ENCODE results near the gene SERPINE2.

Gene SERPINE2

DNA sequence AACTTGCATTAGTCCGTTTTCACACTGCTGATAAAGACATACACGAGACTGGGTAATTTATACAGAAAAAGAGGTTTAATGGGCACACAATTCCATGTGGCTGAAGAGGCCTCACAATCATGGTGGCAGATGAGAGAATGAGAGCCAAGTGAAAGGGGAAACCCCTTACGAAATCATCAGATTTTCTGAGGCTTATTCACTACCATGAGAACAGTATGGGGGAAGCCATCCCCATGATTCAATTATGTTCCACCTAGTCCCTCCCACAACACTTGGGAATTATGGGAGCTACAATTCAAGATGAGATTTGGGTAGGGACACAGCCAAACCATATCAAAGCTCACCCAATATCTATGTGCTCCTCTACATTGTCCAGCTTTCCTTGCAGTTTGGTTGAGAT, 16.0 kb upstream of the SERPINE2 start:
- FAIRE-seq (no peak), DNase-seq (ENCODE audit: insufficient read length, low spot score) (no peak)

DNA sequence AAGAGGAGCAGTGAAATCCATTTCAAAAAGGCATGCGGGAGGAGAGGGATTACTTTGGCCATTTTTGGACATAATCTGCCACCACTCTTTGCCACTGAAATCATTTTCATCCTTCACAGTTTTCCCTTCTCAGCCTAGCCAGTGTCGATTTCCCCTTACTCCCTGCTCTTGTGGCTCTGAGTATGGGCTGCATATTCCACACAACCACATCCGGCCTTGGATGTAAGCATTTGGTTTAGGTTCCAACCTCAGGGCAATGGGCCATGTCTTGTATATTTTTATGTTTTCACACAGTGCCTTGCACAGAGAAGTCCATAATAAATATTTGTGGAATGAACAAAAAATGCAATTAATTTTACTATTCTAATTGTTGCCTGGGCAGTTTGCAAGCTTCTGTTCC, 7.7 kb upstream of the SERPINE2 start:
- no peak for DNase-seq (ENCODE audit: insufficient read length, low spot score)
- FAIRE-seq = no peak

DNA sequence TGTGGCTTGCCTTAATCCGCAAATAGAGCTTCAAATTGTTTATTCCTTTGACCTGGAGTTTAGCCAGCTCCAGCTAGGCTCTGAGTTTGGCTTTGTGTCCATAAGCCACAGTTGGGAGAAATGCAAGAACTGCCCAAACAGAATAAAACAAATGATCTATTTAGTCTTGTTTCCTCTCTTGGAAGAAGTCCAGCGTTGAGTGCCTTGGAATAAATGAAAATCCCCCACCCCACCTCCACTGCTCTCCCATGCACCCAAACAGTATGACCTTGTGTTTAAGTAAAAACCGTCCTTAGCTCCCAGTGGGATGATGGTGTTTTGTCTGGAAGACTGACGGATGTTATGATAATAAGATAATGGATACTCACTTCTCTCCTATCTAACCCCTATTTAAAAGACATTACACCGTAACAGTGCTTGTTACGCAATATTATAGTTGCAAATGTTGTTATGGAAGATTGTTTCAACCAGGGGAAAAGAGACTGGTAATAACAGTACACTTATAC, 3.2 kb upstream of the SERPINE2 start:
- no peak for DNase-seq (ENCODE audit: insufficient read length, low spot score)
- no peak for FAIRE-seq

DNA sequence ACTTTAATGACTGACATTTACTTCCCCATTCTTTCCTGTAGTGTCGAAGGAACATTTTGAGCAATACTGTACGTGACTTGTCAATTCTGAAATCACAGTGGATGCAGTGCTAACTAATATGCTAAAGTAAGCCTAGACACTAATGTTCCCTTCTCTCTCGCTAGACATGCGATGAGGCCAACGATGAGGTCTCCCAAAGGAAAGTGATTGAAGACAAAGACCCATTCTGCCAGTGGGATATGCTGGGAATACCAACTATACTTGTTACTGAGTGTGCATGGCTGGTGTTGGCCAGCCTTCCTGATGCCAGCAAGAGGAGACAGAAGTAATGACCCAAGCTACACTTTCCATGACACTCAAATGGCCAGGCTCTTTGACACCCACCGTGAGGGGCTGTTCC, 2.5 kb upstream of the SERPINE2 start:
- FAIRE-seq (no peak), DNase-seq (ENCODE audit: insufficient read length, low spot score) (no peak)

DNA sequence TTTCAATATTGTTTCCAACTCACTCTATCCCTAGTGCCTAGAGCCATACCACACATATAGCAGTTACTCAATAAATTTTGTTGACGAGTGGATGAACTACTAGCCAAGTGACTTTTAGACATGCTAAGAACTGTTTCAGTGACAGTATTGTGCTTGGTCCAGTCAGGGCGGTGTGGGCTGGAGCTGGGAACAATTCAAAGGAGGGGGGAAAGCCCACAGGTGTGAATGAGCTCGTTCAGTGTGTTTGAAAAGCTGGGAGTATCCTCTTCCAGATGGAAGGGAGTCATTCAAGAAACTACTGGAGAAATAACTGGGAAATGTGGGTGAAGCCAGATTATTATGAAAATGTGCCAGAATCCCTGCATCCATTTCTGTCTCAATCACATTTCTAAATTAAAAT, 1.7 kb upstream of the SERPINE2 start:
- FAIRE-seq = no peak

DNA sequence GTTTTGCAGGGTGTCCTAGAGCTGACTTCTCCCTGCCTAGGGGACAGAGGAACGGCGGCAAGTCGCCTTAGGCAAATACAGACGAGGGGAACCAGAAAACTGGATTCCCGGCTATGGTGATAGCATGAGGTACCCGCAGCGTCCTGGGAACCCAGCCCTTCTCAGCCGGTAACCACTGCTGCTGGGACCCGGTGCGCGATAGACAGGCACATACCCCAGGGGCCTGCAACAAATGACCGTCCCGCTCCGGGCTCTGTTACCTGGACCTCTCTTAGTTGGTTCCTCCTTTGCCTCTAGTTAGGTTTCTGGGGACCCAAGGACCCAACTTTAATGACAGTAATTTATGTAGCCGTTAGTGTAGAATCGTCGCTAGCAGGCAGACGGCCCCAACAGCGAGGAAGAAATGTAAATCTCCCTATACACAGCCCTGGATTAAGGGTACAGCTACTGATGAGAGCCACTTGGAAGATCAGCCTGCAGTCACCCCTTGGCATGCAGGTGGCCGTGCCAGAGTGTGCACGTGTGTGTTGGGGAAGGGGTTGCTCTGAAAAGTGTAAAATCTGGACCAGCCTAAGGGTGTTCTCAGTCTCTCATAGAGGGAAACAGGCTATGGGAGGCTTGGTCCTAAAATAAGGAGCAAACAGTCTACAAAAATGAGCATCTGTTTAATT, 819 bp upstream of the SERPINE2 start:
- DNase-seq (ENCODE audit: insufficient read length, low spot score) (peak; percentile 12), FAIRE-seq (no peak)

More for the DNA sequence above, 1.7 kb upstream of the SERPINE2 start:
- DNase-seq (ENCODE audit: insufficient read length, low spot score) = no peak

DNA sequence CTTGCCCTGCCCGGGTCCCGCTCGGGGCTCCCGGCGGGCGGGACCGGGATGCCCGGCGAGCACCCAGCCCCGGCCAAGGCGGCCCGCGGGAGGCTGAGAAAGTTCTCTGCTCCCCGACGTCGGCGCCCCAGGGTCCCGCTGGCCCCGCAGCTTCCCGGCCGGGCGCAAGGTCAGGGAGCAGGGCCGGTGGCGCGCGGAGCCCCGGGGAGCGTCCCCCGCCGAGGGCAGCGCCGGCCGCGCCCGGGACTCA, 331 bp downstream of the SERPINE2 start:
- FAIRE-seq (no peak), DNase-seq (ENCODE audit: insufficient read length, low spot score) (peak; percentile 12)

DNA sequence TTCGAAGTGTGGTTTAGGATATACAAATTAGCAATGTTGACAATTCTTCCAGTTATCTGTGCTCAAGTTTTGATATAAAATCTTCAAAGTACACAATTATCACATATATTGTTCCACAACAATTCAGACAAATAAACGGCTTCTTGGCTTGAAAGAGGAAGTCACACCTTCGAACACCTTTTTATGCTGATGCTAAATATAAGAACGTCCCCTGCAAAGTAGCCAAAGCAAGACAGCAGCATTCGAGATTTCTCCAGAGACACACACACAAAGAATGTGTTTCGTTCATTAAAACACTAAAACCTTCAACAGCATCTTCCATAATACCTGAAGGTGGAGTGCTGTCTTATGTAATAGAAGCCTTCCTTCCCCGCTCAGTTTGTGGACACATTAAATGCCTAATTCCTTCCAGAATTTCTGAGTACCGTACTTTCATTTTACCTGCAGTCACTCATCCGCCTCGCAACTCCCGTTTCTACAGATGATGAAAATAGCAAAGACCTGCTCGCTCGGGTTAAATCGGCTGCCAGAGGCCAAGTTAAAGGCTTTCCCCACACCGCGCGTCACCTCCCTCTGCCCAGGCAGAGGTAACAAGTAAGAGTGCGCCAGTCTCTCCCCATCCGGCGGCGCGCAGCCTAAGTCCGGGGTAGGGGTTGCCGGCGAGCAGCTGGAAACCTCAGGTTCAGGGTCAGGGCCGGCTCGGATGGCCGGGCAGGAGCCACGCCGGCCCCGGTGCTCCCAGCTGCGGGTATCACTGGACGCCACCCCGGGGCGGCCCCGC, 847 bp downstream of the SERPINE2 start:
- FAIRE-seq = peak; percentile 73
- DNase-seq (ENCODE audit: insufficient read length, low spot score) = peak; percentile 40

DNA sequence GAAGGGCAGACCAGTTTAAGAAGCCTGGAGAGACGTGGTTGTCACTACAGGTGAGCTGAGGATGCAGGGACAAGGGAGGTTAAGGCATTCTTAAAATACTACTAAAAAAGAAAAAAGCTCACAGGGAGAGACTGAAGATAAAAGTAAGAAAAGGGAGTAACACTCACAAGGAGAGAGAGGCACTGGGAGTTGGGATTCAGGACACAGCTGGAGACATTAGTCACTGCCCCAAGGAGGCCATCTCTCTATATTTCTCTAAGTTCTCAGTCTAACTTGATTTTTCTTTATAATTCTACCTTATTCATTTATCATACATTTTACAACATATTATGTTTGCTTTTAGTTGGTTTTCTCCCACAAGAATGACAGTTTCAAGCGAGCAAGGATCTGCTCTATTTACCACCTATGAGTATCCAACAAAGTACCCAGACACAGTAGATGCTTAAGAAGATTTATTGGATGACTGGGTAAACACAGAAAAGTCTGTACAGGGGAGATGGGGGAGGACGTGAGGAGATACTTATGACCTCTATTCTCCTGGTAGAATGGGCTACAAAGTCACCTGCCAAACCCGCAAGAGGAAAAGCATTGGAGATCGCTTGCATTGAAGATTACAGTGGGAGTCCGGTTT, 2.2 kb downstream of the SERPINE2 start:
- FAIRE-seq (no peak), DNase-seq (ENCODE audit: insufficient read length, low spot score) (no peak)

DNA sequence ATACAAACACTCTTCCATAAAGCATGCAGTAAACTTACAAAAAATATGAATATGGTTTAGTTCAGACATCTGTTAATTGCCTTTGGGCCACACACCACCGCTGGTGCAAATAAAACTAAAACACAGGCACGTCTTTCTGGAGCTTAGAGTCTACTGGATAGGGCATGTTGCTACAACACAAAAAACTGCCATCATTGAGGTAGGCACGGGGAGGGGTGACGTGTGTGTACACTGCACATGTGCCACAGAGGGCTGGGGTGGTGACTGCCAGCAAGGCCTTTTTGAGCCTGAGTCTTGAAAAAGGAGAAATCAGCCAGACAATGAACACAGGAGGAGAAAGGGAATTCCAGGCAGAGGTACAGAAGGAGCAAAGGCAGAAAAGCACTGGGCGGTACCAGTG, 5.1 kb downstream of the SERPINE2 start:
- FAIRE-seq (no peak), DNase-seq (ENCODE audit: insufficient read length, low spot score) (no peak)

DNA sequence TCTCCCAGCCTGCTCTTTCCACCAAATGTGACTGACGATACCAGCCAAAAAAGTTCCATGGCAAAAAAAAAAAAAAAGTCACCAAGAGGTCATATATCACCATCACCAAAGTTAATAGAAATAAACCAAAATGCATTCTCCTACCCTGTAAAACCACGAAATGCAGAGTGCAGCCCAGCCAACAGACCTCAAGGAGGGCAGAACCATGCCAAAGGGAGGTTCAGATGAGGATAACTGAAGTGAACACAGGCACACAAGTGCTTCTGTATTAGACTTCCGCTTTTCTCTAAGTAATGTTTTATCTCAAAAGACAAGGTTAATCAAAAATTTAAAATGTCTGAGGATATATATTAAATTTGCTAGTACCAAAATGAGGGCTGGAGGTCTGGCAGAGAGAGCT, 5.5 kb downstream of the SERPINE2 start:
- FAIRE-seq (no peak), DNase-seq (ENCODE audit: insufficient read length, low spot score) (no peak)

DNA sequence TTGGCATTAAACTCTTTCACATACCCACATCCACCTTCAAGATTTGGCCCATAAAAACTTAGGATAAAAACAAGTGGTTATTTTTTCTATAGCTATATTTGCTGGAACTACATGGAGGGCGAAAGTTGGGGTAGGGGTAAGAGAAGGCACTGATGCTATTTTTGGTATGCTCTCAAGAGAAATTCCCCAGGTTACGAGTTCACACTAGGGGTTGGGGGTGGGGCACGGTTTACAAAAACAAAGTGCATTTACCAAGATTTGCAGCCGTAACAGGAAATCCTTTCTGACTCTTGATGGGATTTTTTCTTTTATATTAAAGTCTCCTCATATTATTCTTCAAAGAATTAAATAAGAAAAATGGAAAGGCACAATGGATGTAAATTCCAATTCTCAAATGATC, 6.8 kb downstream of the SERPINE2 start:
- no peak for FAIRE-seq
- DNase-seq (ENCODE audit: insufficient read length, low spot score) = no peak

DNA sequence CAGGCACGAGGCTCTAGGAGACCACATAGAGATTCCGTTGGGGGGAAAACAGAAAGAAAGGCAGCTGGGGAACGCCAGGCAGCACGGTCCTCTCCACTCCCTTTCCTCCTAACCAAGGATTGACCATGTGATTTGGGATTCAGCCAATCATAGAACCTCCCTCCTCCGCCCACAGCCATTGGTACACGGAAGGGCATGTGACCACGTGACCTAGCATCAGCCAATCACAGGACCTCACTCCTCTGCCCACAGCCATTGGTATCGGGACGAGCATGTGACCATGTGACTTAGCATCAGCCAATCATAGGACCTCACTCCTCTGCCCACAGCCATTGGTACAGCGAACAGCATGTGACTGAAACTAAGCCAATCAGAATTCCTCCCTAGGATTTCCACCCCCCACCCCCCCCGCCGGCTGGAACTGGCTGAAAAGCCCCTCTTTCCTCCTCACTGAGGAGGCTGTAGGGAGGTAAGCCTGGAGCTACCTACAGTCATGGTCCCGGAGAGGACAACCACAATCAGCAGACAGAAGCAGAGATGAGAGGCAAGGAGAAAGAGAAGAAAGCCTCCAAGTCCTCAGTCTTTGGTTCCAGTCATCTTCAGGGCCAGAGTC, 7.6 kb downstream of the SERPINE2 start:
- FAIRE-seq (no peak), DNase-seq (ENCODE audit: insufficient read length, low spot score) (no peak)

DNA sequence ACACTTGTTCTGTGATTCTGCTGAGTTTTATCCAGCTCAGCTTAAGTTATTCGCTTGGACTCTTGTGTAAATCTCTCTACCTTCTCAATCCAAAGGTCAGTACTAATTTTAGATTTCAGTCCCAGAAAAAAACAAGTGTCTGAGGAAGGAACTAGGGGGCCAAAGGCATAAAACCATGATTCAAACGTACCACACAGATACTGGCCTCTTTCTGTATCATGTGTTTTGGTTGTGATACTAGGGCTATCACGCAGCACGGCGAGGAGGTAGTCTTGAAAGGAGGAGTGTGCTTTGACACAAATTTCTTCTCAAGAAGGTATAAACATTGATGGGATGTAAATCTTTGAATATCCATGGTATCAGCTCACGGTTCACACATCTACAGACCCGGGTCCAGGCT, 8.3 kb downstream of the SERPINE2 start:
- FAIRE-seq = no peak

DNA sequence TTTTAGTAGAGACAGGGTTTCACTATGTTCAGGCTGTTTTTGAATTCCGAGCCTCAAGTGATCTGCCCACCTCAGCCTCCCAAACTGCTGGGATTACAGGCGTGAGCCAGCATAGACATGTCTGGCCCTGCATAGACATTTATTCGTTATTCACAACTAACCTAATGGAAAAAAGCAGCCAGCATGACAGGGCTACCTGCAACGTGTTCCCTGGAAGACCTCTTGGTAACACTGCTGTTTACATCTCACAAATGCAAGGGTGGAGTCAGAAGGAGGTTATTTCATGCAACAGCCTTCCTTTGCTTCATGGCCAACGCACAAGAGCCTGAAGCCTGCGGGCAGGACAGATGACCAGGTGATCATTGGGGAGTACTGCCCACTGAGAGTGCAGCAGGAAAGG, 9.2 kb downstream of the SERPINE2 start:
- FAIRE-seq = no peak
- DNase-seq (ENCODE audit: insufficient read length, low spot score) = no peak

More for the DNA sequence above, 8.3 kb downstream of the SERPINE2 start:
- DNase-seq (ENCODE audit: insufficient read length, low spot score) = no peak

DNA sequence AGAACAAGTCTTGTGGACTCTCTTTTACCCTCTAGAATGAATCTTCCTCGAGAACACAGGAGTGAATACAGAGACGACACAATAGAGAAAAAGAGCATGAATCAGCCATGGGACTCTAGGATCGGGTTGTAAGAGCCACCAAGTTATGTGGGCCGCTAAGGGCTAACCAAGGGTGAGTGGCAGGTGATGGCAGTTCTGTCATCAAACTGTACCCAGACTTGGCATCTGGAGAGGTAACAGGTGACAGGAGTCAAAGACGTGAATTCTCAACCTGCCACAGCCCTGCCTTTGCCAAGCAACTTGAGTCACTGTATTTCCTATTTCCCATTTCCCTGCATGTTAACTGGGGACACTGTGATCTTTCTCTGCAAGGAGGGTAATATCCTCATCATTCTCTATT, 11.2 kb downstream of the SERPINE2 start:
- FAIRE-seq = no peak
- no peak for DNase-seq (ENCODE audit: insufficient read length, low spot score)

DNA sequence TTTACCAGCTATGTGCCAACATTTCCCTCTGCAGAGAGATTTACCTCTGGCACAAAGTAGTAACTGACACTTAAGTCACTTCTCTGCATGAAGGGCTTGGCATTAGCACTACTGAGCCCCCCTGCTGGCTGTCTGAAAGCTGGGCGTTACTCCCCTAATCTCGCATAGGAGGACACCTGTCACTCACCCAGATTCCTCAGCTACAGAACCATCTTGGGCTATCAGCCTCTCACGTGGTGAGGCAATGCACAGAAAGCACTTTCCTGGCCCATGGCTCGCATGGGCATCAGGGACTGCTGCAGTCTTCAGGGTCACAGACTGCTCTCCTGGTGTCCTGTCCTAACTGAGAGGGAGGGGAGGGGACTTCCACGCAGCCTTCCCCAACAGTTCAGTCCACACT, 12.0 kb downstream of the SERPINE2 start:
- no peak for DNase-seq (ENCODE audit: insufficient read length, low spot score)
- FAIRE-seq = no peak

DNA sequence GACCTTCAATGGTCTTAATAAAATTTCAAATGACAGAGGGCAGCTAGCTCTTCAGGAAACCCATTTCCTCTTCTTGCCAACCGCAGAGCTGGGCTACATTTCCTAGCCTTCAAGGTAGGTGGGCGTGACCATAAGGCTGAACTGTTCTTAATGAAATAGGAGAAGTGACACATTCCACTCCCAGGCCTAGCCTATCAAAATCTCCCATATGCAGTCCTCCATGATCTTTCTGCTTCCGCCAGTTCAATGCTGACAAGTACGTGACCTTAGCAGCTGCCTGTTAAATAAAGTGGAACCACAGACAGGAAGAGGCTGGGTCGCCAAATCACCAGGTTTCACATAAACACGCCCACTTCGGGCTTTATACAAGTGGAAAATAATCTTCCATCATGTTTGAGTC, 13.2 kb downstream of the SERPINE2 start:
- FAIRE-seq = peak; percentile 93

DNA sequence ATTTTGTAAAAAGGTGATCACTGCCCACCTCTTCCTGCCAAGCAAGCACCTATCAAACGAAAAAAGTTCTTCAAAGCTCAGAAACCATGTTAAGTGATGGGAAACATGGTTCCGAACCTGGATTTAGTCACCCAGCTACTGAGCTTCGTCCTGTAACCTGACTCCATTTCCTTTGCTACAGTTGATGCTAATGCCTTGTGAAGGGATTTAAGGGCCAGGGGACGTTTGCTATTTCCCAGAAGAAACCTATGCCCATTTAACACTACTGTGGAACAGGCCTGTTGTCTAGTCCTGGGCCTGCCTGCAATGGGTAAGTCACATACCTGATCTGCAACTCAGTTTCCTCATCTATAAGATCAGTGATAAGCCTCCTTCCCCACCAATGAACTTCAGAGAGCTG, 14.8 kb downstream of the SERPINE2 start:
- FAIRE-seq = no peak

More for the DNA sequence above, 13.2 kb downstream of the SERPINE2 start:
- peak; percentile 34 for DNase-seq (ENCODE audit: insufficient read length, low spot score)

DNA sequence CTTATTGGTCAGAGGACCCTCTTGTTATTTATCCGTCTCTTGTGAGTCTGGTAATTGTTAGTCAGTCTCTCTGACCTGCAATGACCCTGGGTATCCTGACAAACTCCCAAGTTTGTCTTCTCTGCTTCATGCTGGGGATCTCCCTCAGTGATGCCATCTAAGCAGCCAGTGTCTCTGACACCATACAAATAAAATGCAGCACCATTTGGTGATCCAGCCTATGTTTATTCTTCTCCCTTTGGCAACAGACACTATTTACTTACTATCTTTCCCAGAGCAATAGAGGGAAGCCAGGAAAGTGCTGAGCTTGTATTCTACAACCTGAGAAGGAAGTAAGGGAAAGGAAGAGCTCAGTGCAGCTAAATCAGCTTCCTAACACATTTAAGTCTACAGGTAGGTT, 15.9 kb downstream of the SERPINE2 start:
- DNase-seq (ENCODE audit: insufficient read length, low spot score) (no peak), FAIRE-seq (no peak)

More for the DNA sequence above, 14.8 kb downstream of the SERPINE2 start:
- no peak for DNase-seq (ENCODE audit: insufficient read length, low spot score)

DNA sequence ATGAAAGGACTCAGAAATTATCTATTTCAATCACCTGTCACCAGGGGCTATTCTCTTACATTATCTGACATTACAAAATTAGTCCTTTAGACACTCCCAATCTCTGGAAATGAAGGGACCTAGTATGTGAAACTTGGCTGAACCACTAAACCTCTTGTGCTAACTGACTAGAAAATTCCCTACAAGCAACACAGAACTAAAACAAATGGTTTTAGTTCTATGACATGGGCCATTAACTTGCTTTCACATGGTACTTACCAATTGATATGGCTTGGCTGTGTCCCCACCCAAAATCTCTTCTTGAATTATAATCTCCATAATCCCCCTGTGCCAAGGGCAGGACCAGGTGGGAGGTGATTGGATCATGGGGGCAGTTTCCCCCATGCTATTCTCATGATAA, 16.6 kb downstream of the SERPINE2 start:
- no peak for FAIRE-seq
- no peak for DNase-seq (ENCODE audit: insufficient read length, low spot score)

DNA sequence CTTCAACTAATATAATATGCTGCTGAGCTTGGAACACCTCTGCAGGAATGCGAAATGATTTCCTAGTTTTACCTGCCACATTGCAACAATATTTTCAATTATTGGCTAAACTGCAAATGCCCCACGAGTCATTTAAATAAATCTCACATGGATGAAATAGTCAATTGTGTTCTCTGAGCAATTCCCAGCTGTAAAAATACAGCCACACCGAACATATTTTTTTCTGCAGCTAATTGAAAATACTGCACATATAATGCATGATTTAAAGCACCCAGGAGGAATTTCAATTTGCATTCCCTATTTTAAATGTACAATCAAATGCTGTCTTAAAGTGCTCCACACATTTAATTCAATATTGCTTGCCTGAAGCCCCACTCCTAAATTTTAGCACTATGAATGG, 18.6 kb downstream of the SERPINE2 start:
- FAIRE-seq = no peak
- DNase-seq (ENCODE audit: insufficient read length, low spot score) = no peak
